ENCODE measurements around the gene ABHD12. TPM values are rescaled to one million over a fixed set of nuclear protein-coding genes. Genes with fewer than 3 reads are reported as not detected.
A peak's percentile ranks its signal among the peaks of the same experiment; 100 is the strongest.

Gene ABHD12
- total and polyA plus RNA-seq, 8 donors, result 39.7 to 57.8 (median 47.4) TPM

- ATAC-seq (no peak), DNase-seq (peak in 1 of 4 donors; percentile 3)
- no peaks in the 10 kb centered on the region for H3K27me3 ChIP-seq
- no peaks in the 10 kb centered on the region for H3K4me1 ChIP-seq
- no peaks in the 10 kb centered on the region for H3K36me3 ChIP-seq
- intact Hi-C loops (cut with DNase I), result no loop called here
- H3K27ac ChIP-seq, result no peak overlapping the region
- H3K4me3 ChIP-seq, result no peak overlapping the region
- TF ChIP-seq, protein P1, sequence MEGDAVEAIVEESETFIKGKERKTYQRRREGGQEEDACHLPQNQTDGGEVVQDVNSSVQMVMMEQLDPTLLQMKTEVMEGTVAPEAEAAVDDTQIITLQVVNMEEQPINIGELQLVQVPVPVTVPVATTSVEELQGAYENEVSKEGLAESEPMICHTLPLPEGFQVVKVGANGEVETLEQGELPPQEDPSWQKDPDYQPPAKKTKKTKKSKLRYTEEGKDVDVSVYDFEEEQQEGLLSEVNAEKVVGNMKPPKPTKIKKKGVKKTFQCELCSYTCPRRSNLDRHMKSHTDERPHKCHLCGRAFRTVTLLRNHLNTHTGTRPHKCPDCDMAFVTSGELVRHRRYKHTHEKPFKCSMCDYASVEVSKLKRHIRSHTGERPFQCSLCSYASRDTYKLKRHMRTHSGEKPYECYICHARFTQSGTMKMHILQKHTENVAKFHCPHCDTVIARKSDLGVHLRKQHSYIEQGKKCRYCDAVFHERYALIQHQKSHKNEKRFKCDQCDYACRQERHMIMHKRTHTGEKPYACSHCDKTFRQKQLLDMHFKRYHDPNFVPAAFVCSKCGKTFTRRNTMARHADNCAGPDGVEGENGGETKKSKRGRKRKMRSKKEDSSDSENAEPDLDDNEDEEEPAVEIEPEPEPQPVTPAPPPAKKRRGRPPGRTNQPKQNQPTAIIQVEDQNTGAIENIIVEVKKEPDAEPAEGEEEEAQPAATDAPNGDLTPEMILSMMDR (IDR thresholded peaks at IDR 0.05), result no peak
- H3K9me3 ChIP-seq, result no peaks in the 10 kb centered on the region
These were observed 44.3 kb downstream of the ABHD12 start for GRCh38 chr20:25346349-25346748.

- DNase-seq (no peak), ATAC-seq (no peak)
- intact Hi-C loops (cut with DNase I), result no loop called here
- Histone ChIP-seq H3K4me1 (no peaks in the 10 kb centered on the region), H3K36me3 (no peaks in the 10 kb centered on the region), H3K9me3 (no peaks in the 10 kb centered on the region), H3K4me3 (no peak overlapping the region), H3K27ac (no peak overlapping the region), H3K27me3 (no peaks in the 10 kb centered on the region)
- TF ChIP-seq, protein P1 (IDR thresholded peaks at IDR 0.05), result no peak
These were observed 44.9 kb downstream of the ABHD12 start for GRCh38 chr20:25345721-25346120.

GRCh38 chr20:25344634-25345033 is 46.0 kb downstream of the ABHD12 start:
- DNase-seq, result no peak
- H3K4me1 ChIP-seq, result no peaks in the 10 kb centered on the region
- ATAC-seq, result no peak

DNA sequence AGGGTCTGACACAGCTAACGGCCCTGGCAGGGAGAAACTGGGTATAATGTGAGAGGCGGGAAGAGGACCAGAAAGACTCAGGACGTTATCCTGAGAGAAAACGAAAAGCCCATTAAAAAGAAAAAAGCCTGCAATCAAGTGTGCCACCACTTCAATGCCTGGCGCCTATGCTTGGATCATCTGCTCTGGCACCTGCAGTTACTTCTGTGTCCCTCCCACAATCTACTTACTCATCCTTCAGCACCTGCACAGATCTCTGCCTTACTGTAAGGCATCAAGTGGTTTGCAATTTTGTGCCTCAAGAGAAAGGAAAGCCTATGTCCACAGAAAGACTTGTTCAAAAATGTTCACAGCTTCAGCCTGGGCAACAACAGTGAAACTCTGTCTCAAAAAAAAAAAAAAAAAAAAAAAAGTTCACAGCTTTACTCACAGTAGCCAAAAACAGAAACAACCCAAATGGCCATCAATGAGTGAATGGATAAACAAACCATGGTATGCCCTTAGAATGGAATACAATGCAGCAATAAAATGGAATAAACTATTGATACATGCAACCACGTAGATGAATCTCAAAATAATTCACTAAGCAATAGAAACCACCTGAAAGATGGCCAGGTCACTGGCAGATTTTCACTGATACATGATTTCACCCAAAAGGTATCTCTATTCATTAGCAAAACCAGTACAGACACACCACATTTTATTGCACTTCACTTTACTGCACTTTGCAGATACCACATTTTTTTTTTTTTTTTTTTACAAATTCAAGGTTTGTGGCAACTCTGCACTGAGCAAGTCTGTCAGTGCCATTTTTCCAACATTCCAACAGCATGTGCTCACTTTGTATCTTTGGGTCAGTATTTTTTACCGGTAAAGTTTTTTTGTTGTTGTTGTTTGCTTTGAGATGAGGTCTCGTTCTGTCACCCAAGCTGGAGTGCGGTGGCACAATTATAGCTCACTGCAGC is 48.6 kb downstream of the ABHD12 start:
- Histone ChIP-seq H3K27me3 (no peaks in the 10 kb centered on the region), H3K36me3 (peaks cover 0 to 21% of the 10 kb centered on the region in 2 donors), H3K27ac (no peak overlapping the region), H3K9me3 (no peaks in the 10 kb centered on the region), H3K4me3 (no peak overlapping the region), H3K4me1 (no peaks in the 10 kb centered on the region)
- no peak for ATAC-seq
- intact Hi-C loops (cut with DNase I), result no loop called here
- TF ChIP-seq, protein P1 (IDR thresholded peaks at IDR 0.05), result no peak
- no peak for DNase-seq

More at GRCh38 chr20:25344634-25345033, 46.0 kb downstream of the ABHD12 start:
- intact Hi-C loops (cut with DNase I), result no loop called here
- H3K9me3 ChIP-seq, result no peaks in the 10 kb centered on the region
- H3K4me3 ChIP-seq, result no peak overlapping the region
- no peaks in the 10 kb centered on the region for H3K36me3 ChIP-seq
- H3K27ac ChIP-seq, result no peak overlapping the region
- TF ChIP-seq, protein P1 (IDR thresholded peaks at IDR 0.05), result no peak
- H3K27me3 ChIP-seq, result no peaks in the 10 kb centered on the region

DNA sequence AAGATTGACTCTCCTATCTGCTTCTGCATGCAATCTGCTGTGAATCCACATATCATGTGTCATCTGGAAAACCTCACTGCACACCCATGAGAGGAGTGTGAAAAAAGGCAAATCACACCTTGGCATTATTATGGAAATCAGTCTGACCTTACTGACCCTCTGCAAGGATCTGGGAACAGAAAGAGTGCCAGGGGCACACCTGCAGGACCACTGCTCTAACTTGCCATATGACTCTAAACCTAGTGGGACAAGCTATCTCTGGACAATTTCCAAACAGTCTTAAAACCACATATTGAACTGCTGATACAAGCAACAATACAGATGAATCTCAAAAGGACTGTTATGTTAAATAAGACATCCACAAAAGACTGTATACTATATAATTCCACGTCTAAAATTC is 50.3 kb downstream of the ABHD12 start:
- TF ChIP-seq, protein P1 (IDR thresholded peaks at IDR 0.05), result no peak
- H3K27ac ChIP-seq, result no peak overlapping the region
- no peaks in the 10 kb centered on the region for H3K4me1 ChIP-seq
- no peak for ATAC-seq
- no peaks in the 10 kb centered on the region for H3K27me3 ChIP-seq
- no peak overlapping the region for H3K4me3 ChIP-seq
- intact Hi-C loops (cut with DNase I), result no loop called here
- no peak for DNase-seq
- peaks cover 0 to 23% of the 10 kb centered on the region in 2 donors for H3K36me3 ChIP-seq
- no peaks in the 10 kb centered on the region for H3K9me3 ChIP-seq

Measured in left lung (tissue), 10 donors.